Renal cortex interstitium (tissue), 15 donors: Measurements from ENCODE around the gene CT45A2. TPM values are rescaled to one million over a fixed set of nuclear protein-coding genes. Genes with fewer than 3 reads are reported as not detected.
"Not testable (repeated sequence)": the region's sequence is repeated elsewhere in the genome, so short reads cannot be mapped to it uniquely, and the experiment has no call there.

Experiments
- DNase-seq, 11 donors: peaks; one replicate each; pipeline ENCODE4 v3.0.0-alpha.2; 2013; ENCODE audit warnings: low read depth in 9 of 11, low spot score in 4 of 11; ENCODE audit errors: extremely low read depth in 1 of 11
- long read RNA-seq, 16 experiments: transcript quantifications; one replicate each; lab custom pipeline, GENCODE V29; 2026
- polyA plus RNA-seq, 3 donors: library from polyadenylated mRNA; unstranded; fragments of 120-200 nt; gene quantifications; one replicate each; pipeline ENCODE4 v1.2.1, GENCODE V29; 2013; ENCODE audit not compliant: insufficient read length in 3 of 3

CT45A2 gene
- polyA plus RNA-seq: not detected
- long read RNA-seq, donor 1: 0 reads
- long read RNA-seq, donor 2: 0 reads
- long read RNA-seq, donor 3: 0 reads
- long read RNA-seq, donor 4: 0 reads
- long read RNA-seq, donor 5: 0 reads
- long read RNA-seq, donor 6: 0 reads
- long read RNA-seq, donor 7: 0 reads
- long read RNA-seq, donor 8: 0 reads
- long read RNA-seq, donor 9: 0 reads
- long read RNA-seq, donor 10: 0 reads
- long read RNA-seq, donor 11: 0 reads
- long read RNA-seq, donor 12: 0 reads
- long read RNA-seq, donor 13: 0 reads
- long read RNA-seq, donor 14: 0 reads
- long read RNA-seq, donor 15: 0 reads
- long read RNA-seq, donor 16: 0 reads

DNA sequence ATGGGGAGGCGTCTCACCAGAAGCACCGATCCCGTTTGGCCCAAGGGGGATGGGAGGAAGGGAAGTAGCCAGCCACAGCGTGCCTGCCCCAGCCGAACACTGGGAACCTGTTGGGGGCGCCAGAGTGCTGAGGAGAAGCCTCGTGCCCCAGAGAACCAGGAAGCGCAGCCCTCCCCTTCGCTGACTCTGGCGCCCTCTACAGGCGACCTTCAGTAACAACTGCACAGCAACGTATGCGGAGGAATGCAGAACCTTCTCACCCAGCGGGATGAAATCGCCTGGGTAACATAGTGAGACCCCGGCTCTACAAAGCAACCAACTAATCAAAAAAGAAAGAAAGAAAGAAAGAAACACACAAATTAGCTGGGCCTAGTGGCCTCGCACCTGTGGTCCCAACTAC lies at the start of gene CT45A2:
Gene CT45A2 (minus strand): TSS at position 101 of the 400 bp plus-strand sequence. CDS start 3,747 bp downstream, outside the sequence.
- DNase-seq: not testable (repeated sequence)

DNA sequence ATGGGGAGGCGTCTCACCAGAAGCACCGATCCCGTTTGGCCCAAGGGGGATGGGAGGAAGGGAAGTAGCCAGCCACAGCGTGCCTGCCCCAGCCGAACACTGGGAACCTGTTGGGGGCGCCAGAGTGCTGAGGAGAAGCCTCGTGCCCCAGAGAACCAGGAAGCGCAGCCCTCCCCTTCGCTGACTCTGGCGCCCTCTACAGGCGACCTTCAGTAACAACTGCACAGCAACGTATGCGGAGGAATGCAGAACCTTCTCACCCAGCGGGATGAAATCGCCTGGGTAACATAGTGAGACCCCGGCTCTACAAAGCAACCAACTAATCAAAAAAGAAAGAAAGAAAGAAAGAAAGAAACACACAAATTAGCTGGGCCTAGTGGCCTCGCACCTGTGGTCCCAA lies 34.6 kb upstream of the CT45A2 start, which contains the start of gene CT45A8:
Gene CT45A8 (minus strand): TSS at position 101 of the 400 bp plus-strand sequence. CDS start 3,755 bp downstream, outside the sequence.
- not testable (repeated sequence) for DNase-seq

DNA sequence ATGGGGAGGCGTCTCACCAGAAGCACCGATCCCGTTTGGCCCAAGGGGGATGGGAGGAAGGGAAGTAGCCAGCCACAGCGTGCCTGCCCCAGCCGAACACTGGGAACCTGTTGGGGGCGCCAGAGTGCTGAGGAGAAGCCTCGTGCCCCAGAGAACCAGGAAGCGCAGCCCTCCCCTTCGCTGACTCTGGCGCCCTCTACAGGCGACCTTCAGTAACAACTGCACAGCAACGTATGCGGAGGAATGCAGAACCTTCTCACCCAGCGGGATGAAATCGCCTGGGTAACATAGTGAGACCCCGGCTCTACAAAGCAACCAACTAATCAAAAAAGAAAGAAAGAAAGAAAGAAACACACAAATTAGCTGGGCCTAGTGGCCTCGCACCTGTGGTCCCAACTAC lies 17.4 kb upstream of the CT45A2 start, which contains the start of gene CT45A7:
Gene CT45A7 (minus strand): TSS at position 101 of the 400 bp plus-strand sequence. CDS start 3,747 bp downstream, outside the sequence.
- not testable (repeated sequence) for DNase-seq

- DNase-seq: not testable (repeated sequence)
These were observed 17.1 kb downstream of the CT45A2 start, which contains the start of gene CT45A6 for GRCh38 chrX:135802687-135803086. Gene CT45A6 (minus strand): TSS chrX:135802787. CDS start chrX:135798993, 3,794 bp downstream.

DNA sequence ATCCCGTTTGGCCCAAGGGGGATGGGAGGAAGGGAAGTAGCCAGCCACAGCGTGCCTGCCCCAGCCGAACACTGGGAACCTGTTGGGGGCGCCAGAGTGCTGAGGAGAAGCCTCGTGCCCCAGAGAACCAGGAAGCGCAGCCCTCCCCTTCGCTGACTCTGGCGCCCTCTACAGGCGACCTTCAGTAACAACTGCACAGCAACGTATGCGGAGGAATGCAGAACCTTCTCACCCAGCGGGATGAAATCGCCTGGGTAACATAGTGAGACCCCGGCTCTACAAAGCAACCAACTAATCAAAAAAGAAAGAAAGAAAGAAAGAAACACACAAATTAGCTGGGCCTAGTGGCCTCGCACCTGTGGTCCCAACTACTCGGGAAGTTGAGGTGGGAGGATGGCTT lies 34.4 kb downstream of the CT45A2 start, which contains the start of gene CT45A5:
Gene CT45A5 (minus strand): TSS at position 101 of the 400 bp plus-strand sequence. CDS start 3,774 bp downstream, outside the sequence.
- DNase-seq: not testable (repeated sequence)

- DNase-seq: not testable (repeated sequence)
These were observed 51.7 kb downstream of the CT45A2 start, which contains the start of gene CT45A3 for GRCh38 chrX:135768091-135768490. Gene CT45A3 (minus strand): TSS chrX:135768191. CDS start chrX:135764444, 3,747 bp downstream.

Other genes with a start within 250 kb of the CT45A2 start
- not detected for gene CT45A1, start 106.4 kb downstream of the CT45A2 start, polyA plus RNA-seq
- not detected for gene CT45A3, start 51.8 kb downstream of the CT45A2 start, polyA plus RNA-seq
- not detected for gene CT45A5, start 34.5 kb downstream of the CT45A2 start, polyA plus RNA-seq
- not detected for gene CT45A6, start 17.2 kb downstream of the CT45A2 start, polyA plus RNA-seq
- not detected for gene CT45A7, start 17.3 kb upstream of the CT45A2 start, polyA plus RNA-seq
- not detected for gene CT45A8, start 34.5 kb upstream of the CT45A2 start, polyA plus RNA-seq
- not detected for gene CT45A9, start 51.8 kb upstream of the CT45A2 start, polyA plus RNA-seq
- gene CT45A10, start 73.4 kb upstream of the CT45A2 start, polyA plus RNA-seq: not detected
- not detected for gene SAGE1, start 73.7 kb upstream of the CT45A2 start, polyA plus RNA-seq
- gene MMGT1, start 154.0 kb upstream of the CT45A2 start, polyA plus RNA-seq: 10 to 100 TPM; 25.9 to 30.7 (median 28.0) TPM
- 10 to 100 TPM; 14.9 to 17.5 (median 15.7) TPM for gene SLC9A6, start 165.4 kb upstream of the CT45A2 start, polyA plus RNA-seq